NCI-H82 treated with DMSO at 0.1 percent for 48 hours (cell line): ENCODE data around the gene GPR78.
"Not testable (repeated sequence)": the region's sequence is repeated elsewhere in the genome, so short reads cannot be mapped to it uniquely, and the experiment has no call there.

Experiments
- DNase-seq: peaks from one replicate; lab custom pipeline; 2025; ENCODE audit not compliant: unreplicated experiment; lab: John Stamatoyannopoulos, UW

GPR78 gene

DNA sequence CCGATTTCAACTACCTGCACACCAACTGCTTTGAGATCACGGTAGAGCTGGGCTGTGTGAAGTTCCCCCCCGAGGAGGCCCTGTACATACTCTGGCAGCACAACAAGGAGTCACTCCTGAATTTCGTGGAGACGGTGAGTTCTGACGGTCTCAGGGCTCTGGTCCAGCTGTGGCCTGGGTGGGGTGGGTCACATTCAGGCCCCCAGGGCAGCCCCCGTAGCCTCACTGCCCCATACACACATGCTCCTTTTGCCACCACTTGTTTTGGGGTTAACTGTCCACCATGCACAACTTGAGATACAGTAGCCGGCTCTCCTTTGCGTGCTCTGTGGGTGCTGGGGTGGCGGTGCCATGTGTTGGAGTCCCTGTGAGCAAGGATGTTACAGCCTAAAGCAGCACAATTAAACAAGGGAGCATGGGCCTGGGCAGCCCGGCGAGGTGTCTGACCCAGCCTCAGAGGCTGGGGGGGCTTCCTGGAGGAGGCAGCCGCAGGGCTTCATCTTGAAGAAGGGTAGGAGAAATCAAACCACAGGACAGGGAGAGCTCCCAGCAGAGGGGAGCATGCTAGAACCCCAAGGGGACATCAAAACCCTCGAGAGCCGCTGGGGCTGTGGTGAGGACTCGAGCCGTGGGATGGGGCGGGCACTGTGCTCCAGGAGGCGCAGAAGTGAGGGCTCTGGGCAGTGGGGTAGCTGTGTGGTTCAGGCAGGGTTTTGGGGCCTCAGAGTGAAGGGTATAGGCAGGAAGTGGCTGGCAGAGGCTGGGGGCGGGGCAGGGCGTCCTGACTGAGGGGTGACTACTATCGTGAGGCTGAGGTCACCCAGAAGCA is 34.4 kb downstream of the GPR78 start:
- no peak for DNase-seq

DNA sequence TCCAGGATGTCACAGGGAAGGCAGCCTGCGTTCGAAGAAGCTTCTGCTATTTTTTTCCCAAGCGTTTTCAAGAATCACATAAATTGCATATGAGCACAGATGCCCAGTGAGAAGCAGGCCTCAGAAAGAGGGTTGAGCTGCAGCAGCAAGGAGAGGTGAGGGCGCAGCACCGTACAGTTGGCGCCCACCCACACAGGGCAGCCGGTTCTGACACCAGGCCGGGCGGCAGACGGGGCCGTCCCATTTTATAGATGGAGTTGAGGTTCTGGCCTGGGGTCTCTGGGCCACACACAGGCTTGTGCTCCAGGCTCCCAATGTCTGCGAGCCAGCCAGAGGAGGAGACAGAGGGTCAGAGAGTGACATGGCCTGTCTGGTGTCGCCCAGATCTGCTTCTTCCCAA is 35.2 kb downstream of the GPR78 start:
- DNase-seq: no peak

DNA sequence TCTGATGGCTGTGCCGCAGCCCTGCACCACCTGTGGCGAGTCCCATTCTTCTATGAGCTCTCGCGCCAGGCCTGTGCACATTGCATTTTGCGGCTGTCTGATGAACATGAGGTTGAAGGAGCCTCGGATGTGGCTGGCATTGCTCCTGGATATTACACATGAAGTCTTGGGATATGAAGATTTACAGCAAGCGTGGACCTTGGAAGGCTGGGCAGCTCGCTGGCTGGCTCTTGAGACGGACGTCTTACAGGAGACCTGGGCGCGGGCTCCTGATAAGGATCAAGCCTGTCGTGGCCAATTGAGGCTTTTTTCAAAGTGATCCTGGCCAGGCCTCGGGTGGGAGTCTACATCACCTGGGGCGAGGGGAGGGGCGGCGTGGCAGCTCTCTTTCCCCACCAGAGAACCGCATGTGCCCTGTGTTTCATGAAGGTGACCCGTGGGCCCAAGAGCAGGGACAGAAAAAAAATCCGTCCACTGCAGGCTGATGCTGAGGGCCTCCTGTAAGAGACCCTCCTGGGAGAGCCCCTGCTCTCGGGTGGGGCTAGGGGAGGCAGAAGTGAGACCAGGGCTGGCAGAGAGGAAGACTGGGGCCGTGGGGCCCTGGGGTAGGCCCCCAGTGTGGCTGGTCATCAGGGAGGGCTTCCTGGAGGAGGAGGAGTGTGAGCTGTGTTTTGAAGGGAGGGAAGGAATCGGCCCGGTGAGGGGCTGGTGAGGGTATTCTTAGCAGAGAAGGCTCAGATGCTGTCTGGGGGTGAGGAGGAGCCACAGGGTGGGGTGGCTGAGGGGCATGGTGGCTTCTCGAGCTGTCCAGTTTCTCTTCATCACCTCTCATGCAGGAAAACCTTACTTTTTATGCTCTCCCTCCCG is 36.0 kb downstream of the GPR78 start:
- no peak for DNase-seq

DNA sequence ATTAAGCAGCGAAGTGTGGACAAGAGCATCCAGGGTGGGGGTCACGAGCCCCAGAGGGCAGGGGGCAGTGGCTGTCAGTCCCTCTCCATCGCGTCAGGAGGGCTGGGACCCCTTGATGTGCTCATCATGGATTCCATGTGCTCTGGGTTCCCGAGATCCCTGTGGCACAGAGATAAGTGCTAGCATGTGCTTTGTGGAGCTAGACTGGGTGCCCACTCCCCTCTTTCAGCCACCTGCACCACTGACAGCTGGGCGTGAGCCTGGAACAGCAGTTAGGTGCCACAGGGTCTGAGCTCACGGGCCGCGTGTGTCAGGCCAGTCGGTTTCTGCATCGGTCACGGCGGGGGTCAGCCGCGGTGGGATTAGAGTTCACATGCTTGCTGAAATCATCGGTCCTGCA is 36.6 kb downstream of the GPR78 start:
- DNase-seq: no peak

DNA sequence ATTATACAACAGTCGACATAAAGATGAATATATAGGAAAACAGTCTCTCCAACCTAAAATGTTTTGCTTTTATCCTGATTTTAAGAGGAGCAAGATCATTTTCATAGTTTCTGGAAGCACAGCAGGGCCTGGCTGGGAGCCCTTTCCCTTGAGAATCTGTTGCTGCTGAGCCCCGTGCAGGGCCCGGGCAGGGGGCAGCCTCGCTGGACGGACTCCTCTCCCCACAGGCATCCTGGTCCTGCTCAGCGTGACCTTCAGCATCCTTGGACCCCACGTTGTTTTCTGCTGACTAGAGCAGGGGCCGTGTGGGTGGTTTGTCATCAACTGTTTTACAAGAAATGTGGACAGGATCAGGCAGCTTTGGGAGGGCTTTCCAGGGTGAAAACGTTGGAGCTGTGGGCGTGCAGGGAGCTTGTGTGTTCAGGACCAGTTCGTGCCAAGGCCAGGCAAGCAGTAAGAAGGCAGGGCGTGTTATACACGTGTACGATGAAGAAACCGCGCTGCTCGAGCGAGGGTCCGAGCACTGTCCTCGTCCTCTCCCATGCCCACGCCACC is 37.4 kb downstream of the GPR78 start:
- no peak for DNase-seq

DNA sequence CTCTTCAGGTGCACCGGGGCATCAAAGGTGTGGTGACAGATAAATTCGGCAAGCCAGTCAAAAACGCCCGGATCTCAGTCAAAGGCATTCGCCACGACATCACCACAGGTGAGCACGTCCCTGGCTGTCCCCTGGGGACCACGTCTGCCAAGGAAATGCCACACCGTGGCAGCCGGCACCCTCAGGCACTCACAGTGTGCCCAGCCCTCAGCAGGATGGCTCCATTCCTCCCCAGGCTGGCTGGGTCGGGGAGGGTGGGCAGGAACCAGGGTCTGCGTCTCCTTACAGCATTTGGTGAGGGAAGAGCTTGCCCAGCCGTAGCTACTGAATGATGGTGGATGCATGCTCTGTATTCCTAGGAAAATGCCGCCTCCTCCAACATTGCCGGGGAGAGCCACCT is 38.2 kb downstream of the GPR78 start:
- DNase-seq: no peak

DNA sequence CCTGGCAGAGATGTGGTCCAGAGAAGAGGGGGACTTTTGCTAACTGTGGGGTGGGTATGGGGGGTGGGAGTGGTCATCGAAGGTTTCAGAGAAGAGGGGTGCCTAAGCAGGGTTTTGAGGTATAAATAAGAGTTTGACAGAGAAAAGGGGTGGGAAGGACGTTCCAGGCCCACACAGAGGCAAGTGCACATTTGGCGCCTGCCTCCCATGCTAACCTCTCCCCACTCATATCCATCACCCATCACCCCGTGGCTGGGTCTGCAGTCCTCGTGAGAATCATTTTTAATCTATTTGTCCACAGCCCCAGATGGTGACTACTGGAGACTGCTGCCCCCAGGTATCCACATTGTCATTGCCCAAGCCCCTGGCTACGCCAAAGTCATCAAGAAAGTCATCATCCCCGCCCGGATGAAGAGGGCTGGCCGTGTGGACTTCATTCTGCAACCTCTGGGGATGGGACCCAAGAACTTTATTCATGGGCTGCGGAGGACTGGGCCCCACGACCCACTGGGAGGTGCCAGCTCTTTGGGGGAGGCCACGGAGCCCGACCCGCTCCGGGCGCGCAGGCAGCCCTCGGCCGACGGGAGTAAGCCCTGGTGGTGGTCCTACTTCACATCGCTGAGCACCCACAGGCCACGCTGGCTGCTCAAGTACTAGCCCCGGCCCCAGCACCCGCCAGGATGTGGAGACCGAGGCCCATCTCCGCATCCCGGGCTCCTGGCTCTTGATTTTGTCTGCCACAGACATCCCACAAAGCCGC is 38.9 kb downstream of the GPR78 start:
- no peak for DNase-seq

DNA sequence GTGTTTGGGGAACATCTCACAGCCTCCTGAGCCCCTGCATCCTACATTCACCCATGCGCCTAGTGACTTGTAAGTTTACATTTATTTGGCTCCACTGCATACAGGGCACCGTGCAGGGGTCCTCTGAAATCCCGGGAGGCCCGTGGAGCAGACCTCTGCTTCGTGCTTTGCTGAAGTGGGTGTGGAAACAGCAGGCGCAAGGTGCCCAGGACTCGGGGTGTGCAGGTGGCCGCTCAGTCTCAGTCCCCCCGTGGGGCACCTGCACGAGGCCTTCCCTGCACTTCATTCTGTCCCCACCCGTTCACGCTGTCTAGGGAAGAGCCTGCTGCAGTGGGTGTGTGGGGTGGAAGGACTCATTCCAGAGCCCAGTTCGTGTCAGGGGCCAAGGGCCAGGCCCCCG is 40.9 kb downstream of the GPR78 start:
- DNase-seq: not testable (repeated sequence)

DNA sequence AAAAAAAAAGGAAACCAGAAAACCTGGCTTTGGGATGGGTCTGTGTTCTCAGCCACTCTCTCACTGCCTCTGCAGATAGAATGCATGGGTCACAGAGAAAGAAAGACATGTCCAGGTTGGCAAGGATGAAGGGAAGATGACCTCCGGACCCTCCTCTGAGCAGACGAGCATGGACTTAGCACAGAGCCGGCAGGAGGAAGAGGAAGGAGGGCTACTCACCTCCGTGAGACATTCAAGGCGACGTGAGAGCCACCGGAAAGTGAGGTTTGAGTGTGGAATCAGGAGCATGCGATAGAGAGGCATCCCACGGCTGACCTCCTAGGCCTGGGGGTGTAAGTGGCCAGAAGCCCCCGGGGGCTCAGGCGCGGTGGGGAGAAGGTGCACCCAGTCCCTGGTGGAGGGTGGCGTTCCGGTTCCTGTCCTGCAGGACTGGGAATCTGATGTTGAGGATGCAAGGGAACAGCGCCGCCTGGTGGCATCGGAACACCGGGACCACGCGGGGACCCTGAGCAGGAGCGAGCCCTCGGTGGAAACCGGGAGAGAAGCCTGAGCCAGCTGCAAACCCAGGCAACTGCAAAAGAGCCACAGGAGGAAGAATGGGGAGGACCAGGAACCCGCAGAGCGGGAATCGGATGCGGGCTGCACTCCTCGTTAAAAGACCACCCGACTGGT is 44.5 kb downstream of the GPR78 start:
- DNase-seq: not testable (repeated sequence)

DNA sequence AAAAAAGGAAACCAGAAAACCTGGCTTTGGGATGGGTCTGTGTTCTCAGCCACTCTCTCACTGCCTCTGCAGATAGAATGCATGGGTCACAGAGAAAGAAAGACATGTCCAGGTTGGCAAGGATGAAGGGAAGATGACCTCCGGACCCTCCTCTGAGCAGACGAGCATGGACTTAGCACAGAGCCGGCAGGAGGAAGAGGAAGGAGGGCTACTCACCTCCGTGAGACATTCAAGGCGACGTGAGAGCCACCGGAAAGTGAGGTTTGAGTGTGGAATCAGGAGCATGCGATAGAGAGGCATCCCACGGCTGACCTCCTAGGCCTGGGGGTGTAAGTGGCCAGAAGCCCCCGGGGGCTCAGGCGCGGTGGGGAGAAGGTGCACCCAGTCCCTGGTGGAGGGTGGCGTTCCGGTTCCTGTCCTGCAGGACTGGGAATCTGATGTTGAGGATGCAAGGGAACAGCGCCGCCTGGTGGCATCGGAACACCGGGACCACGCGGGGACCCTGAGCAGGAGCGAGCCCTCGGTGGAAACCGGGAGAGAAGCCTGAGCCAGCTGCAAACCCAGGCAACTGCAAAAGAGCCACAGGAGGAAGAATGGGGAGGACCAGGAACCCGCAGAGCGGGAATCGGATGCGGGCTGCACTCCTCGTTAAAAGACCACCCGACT is 50.2 kb downstream of the GPR78 start:
- DNase-seq: not testable (repeated sequence)

DNA sequence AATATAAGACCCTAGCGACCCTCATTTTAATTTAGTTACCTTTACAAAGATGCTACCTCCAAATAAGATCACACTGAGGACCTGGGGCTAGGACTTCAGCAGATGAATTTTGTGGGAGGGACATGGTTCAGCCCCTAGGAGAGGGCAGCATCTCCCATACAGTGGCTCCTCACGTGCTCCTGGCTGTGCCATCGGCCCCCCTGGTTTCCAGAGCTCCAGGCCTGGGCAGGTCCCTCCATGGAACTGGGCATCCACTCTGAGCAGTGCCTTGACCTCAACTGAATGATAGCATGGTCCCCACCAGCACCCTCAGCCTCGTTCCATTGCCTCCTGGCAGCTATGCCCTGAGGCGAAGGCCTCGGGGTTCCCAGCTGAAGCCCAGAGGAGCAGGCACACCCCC is 51.7 kb downstream of the GPR78 start:
- not testable (repeated sequence) for DNase-seq

DNA sequence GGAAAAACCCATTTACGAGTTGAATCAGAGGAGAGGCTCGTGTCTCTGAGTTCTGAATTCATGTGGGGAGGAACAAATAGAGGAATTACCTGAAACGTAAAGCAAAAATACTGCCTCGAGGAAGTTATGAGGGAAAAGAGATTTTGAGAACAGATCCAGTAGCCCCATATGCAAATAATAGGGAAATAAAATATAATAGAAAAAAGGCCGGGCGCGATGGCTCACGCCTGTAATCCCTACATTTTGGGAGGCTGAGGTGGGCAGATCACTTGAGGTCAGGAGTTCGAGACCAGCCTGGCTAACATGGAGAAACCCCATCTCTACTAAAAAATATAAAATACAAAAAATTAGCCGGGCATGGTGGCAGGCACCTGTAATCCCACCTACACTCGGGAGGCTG is 54.6 kb downstream of the GPR78 start:
- DNase-seq: not testable (repeated sequence)

DNA sequence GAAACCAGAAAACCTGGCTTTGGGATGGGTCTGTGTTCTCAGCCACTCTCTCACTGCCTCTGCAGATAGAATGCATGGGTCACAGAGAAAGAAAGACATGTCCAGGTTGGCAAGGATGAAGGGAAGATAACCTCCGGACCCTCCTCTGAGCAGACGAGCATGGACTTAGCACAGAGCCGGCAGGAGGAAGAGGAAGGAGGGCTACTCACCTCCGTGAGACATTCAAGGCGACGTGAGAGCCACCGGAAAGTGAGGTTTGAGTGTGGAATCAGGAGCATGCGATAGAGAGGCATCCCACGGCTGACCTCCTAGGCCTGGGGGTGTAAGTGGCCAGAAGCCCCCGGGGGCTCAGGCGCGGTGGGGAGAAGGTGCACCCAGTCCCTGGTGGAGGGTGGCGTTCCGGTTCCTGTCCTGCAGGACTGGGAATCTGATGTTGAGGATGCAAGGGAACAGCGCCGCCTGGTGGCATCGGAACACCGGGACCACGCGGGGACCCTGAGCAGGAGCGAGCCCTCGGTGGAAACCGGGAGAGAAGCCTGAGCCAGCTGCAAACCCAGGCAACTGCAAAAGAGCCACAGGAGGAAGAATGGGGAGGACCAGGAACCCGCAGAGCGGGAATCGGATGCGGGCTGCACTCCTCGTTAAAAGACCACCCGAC is 55.8 kb downstream of the GPR78 start:
- not testable (repeated sequence) for DNase-seq
